RWPE1 (cell line): ENCODE results near the gene AZU1.

Source experiments
- CTCF ChIA-PET: fragments of 350-600 bp; sonication (Branson Sonifier 250); formaldehyde crosslinking; extraction: SDS; loops from one replicate; lab custom pipeline; 2021; lab: Yijun Ruan, JAX
- POLR2A ChIA-PET: fragments of 400-600 bp; formaldehyde crosslinking; extraction: SDS; loops from one replicate; lab custom pipeline; 2020; ENCODE audit warnings: antibody characterized with exemption; ENCODE audit not compliant: low non-redundant PET; lab: Yijun Ruan, JAX
- DNase-seq: peaks from one replicate; pipeline ENCODE4 v3.0.0; 2012; ENCODE audit warnings: low spot score
- H3K27ac ChIP-seq: fragments of 450-650 bp; 2 replicates; pipeline ENCODE4 v1.5.1; 2017
- TF ChIP-seq, protein P1 (sequence below): fragments of 450-650 bp; conservative IDR thresholded peaks from 2 replicates; pipeline ENCODE4 v1.5.1; 2017; ENCODE audit warnings: low read depth, mild to moderate bottlenecking

AZU1 gene

DNA sequence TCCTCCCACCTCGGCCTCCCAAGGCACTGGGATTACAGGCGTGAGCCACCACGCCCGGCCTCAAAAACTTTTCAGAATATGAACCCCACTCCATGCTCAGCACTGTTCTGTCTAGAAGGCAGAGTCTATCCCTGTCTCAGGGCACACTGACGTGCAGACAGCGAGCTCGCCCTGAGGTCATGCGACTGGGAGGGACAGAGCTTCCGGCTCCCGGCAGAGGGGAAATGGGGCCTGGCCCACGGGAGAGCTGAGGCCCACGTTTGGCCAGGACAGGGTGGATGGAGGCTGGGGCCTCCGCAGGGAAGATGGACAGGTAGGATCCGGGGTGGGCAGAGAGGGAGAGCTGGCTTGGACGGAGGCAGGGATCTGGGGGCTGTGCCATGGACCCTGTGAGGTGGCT is 2.8 kb upstream of the AZU1 start:
- POLR2A ChIA-PET, result no interaction called here
- no peak for DNase-seq
- H3K27ac ChIP-seq, result no peak overlapping the region
- CTCF ChIA-PET, result no interaction called here
- TF ChIP-seq, protein P1, sequence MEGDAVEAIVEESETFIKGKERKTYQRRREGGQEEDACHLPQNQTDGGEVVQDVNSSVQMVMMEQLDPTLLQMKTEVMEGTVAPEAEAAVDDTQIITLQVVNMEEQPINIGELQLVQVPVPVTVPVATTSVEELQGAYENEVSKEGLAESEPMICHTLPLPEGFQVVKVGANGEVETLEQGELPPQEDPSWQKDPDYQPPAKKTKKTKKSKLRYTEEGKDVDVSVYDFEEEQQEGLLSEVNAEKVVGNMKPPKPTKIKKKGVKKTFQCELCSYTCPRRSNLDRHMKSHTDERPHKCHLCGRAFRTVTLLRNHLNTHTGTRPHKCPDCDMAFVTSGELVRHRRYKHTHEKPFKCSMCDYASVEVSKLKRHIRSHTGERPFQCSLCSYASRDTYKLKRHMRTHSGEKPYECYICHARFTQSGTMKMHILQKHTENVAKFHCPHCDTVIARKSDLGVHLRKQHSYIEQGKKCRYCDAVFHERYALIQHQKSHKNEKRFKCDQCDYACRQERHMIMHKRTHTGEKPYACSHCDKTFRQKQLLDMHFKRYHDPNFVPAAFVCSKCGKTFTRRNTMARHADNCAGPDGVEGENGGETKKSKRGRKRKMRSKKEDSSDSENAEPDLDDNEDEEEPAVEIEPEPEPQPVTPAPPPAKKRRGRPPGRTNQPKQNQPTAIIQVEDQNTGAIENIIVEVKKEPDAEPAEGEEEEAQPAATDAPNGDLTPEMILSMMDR, result no peak

GRCh38 chr19:825897-826644 is 1.6 kb upstream of the AZU1 start:
- TF ChIP-seq, protein P1, result no peak
- no peak for DNase-seq
- H3K27ac ChIP-seq, result no peak overlapping the region
- CTCF ChIA-PET, result interaction anchor here (0.6 kb wide), 2 partner anchors 78 to 93 kb away, joined by 3 read pairs; no protein-coding TSS in a partner anchor
- POLR2A ChIA-PET, result no interaction called here

- peak overlapping the region; percentile 3; the same call in 1 of the 2 replicates for H3K27ac ChIP-seq
- DNase-seq, result no peak
- TF ChIP-seq, protein P1, result no peak
- ChIA-PET CTCF (no interaction called here), POLR2A (no interaction called here)
Measured at GRCh38 chr19:827314-827709, 325 bp upstream of the AZU1 start.

DNA sequence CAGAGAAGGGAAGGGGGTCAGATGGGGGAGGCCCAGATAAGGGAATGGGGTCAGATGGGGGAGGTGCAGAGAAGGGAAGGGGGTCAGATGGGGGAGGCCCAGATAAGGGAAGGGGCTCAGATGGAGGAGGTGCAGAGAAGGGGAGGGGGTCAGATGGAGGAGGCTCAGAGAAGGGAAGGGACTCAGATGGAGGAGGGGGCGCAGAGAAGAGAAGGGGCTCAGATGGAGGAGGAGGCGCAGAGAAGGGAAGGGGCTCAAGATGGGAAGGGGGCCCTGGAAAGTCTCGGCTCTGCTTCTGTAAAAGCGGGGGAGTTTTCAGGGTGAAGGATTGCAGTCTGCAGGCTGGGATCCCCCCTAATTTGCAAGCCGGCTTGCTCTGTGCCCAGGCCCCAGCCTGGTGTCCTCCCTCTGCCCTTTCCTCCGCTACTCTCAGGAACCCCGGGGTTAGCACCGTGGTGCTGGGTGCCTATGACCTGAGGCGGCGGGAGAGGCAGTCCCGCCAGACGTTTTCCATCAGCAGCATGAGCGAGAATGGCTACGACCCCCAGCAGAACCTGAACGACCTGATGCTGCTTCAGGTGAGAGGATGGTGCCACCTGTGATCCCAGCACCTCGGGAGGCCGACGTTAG is 1.6 kb downstream of the AZU1 start:
- H3K27ac ChIP-seq, result no peak overlapping the region
- TF ChIP-seq, protein P1, result no peak
- DNase-seq, result no peak
- ChIA-PET POLR2A (no interaction called here), CTCF (no interaction called here)

- POLR2A ChIA-PET, result no interaction called here
- TF ChIP-seq, protein P1, result no peak
- no peak overlapping the region for H3K27ac ChIP-seq
- DNase-seq, result no peak
- CTCF ChIA-PET, result no interaction called here
Measured at GRCh38 chr19:831407-832369, 4.1 kb downstream of the AZU1 start.

GRCh38 chr19:834216-834615 is 6.6 kb downstream of the AZU1 start:
- TF ChIP-seq, protein P1, result no peak
- CTCF ChIA-PET, result interaction anchor here (0.6 kb wide), 1 partner anchor 42 kb away, joined by 3 read pairs; no protein-coding TSS in a partner anchor
- no peak overlapping the region for H3K27ac ChIP-seq
- POLR2A ChIA-PET, result no interaction called here
- DNase-seq, result no peak
